Measurements from ENCODE around the gene BACE1. TPM values are rescaled to one million over a fixed set of nuclear protein-coding genes. Genes with fewer than 3 reads are reported as not detected.

Gene BACE1
- total and polyA plus RNA-seq, 2 donors (not counting 1 experiment from before 2014, with no cell fraction given), result 0.06 TPM; not detected in 1

DNA sequence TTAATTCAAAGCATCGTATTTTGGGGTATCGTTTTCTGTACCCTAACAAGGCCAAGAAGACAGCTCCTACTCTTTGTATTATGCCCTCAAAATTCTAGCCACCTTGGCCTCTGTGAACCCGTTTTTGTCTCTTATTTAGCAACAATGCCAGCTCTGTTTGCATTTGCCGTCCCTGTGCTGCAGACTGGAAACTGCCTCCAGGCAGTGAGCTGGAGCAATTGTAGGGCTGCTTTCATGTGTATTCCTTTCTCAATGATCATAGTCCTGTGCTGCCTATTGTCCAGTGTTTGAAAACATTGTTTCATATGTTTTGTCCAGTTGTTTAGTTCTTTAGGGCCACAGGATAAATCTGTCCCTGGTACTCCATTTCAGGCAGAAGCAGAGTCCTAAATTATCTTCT, 44.8 kb downstream of the BACE1 start:
- Histone ChIP-seq H3K4me1 (ENCODE audit: control insufficient read depth in 2 of 2, insufficient read depth in 2 of 2, low read length in 2 of 2) (no peaks in the 10 kb centered on the region), H3K4me3 (ENCODE audit: control extremely low read depth in 1 of 5, extremely low read depth in 1 of 5, insufficient read depth in 1 of 5, low read depth in 2 of 5, low read length in 4 of 5) (no peak overlapping the region), H2AFZ (ENCODE audit: insufficient read depth, low read depth, low read length, poor library complexity, severe bottlenecking) (no peak overlapping the region), H3K27ac (ENCODE audit: low read length in 2 of 2) (no peak overlapping the region), H3K4me2 (replicated peaks; ENCODE audit: low read depth, low read length, poor library complexity, severe bottlenecking) (no peak overlapping the region), H3K27me3 (replicated peaks in 1 of 4; ENCODE audit: control extremely low read depth in 1 of 4, control insufficient read depth in 3 of 4, insufficient read depth in 4 of 4, low read length in 3 of 4) (no peaks in the 10 kb centered on the region), H3K9me3 (ENCODE audit: control extremely low read depth in 1 of 3, control insufficient read depth in 2 of 3, insufficient read depth in 1 of 3, low read length in 2 of 3) (no peaks in the 10 kb centered on the region), H3K9ac (ENCODE audit: low read length) (no peak overlapping the region), H3K36me3 (replicated peaks in 1 of 2; ENCODE audit: control extremely low read depth in 1 of 2, control insufficient read depth in 1 of 2, extremely low read depth in 1 of 2, insufficient read depth in 2 of 2, low read length in 1 of 2) (peaks cover 0 to 21% of the 10 kb centered on the region in 2 experiments), H3K79me2 (ENCODE audit: control insufficient read depth, insufficient read depth, low read length) (no peaks in the 10 kb centered on the region), H4K20me1 (ENCODE audit: control insufficient read depth, insufficient read depth, low read length, poor library complexity, severe bottlenecking) (no peaks in the 10 kb centered on the region)
- Mint-ChIP-seq H3K27ac (no peak overlapping the region), H3K27me3 (no peaks in the 10 kb centered on the region), H3K9me3 (ENCODE audit: insufficient read depth) (no peaks in the 10 kb centered on the region), H3K4me3 (no peak overlapping the region), H3K4me1 (peaks cover 3% of the 10 kb centered on the region)
- DNase-seq (no peak), ATAC-seq (ENCODE audit: low read depth) (no peak)
- ChIA-PET POLR2A (no interaction called here), CTCF (interaction anchor here (1.3 kb wide), 1 partner anchor 13 kb away, joined by 5 read pairs; no protein-coding TSS in a partner anchor)
- WGBS (ENCODE audit: insufficient coverage), result 95% methylated on average over 3 of the region's 4 CpGs
- intact Hi-C loops (cut with micrococcal nuclease), result no loop called here
- TF ChIP-seq, protein P1, sequence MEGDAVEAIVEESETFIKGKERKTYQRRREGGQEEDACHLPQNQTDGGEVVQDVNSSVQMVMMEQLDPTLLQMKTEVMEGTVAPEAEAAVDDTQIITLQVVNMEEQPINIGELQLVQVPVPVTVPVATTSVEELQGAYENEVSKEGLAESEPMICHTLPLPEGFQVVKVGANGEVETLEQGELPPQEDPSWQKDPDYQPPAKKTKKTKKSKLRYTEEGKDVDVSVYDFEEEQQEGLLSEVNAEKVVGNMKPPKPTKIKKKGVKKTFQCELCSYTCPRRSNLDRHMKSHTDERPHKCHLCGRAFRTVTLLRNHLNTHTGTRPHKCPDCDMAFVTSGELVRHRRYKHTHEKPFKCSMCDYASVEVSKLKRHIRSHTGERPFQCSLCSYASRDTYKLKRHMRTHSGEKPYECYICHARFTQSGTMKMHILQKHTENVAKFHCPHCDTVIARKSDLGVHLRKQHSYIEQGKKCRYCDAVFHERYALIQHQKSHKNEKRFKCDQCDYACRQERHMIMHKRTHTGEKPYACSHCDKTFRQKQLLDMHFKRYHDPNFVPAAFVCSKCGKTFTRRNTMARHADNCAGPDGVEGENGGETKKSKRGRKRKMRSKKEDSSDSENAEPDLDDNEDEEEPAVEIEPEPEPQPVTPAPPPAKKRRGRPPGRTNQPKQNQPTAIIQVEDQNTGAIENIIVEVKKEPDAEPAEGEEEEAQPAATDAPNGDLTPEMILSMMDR (IDR thresholded peaks at IDR 0.05), result no peak
- no peak for TF ChIP-seq EZH2 (IDR thresholded peaks at IDR 0.05; ENCODE audit: borderline replicate concordance, insufficient read depth, low read depth, low read length, poor library complexity, severe bottlenecking)

DNA sequence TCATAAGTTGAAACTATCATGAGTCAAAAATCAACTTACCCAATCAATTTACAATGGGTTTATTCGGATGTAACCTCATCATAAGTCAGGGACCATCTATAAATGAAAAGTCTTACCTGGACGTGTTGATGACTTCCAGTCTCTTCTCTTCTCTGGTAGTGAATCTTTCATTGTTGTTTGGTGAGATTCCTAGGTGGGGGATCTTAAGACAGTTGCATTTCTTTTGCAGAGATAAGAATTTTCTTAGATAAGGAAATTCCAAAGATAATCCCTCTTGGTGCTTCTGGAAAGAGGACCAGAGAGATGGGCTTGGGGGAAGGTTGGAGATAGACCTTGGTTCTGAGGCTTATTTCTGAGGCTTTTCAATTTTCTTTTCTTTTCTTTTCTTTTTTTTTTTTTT, 46.2 kb downstream of the BACE1 start:
- H3K9me3 Mint-ChIP-seq (ENCODE audit: insufficient read depth), result no peaks in the 10 kb centered on the region
- Histone ChIP-seq H3K27me3 (replicated peaks in 1 of 4; ENCODE audit: control extremely low read depth in 1 of 4, control insufficient read depth in 3 of 4, insufficient read depth in 4 of 4, low read length in 3 of 4) (no peaks in the 10 kb centered on the region), H3K4me2 (replicated peaks; ENCODE audit: low read depth, low read length, poor library complexity, severe bottlenecking) (no peak overlapping the region), H3K9me3 (ENCODE audit: control extremely low read depth in 1 of 3, control insufficient read depth in 2 of 3, insufficient read depth in 1 of 3, low read length in 2 of 3) (no peaks in the 10 kb centered on the region), H3K79me2 (ENCODE audit: control insufficient read depth, insufficient read depth, low read length) (no peaks in the 10 kb centered on the region), H2AFZ (ENCODE audit: insufficient read depth, low read depth, low read length, poor library complexity, severe bottlenecking) (no peak overlapping the region), H4K20me1 (ENCODE audit: control insufficient read depth, insufficient read depth, low read length, poor library complexity, severe bottlenecking) (no peaks in the 10 kb centered on the region), H3K27ac (ENCODE audit: low read length in 2 of 2) (no peak overlapping the region), H3K4me3 (ENCODE audit: control extremely low read depth in 1 of 5, extremely low read depth in 1 of 5, insufficient read depth in 1 of 5, low read depth in 2 of 5, low read length in 4 of 5) (no peak overlapping the region), H3K36me3 (replicated peaks in 1 of 2; ENCODE audit: control extremely low read depth in 1 of 2, control insufficient read depth in 1 of 2, extremely low read depth in 1 of 2, insufficient read depth in 2 of 2, low read length in 1 of 2) (peaks cover 0 to 15% of the 10 kb centered on the region in 2 experiments), H3K4me1 (ENCODE audit: control insufficient read depth in 2 of 2, insufficient read depth in 2 of 2, low read length in 2 of 2) (no peaks in the 10 kb centered on the region), H3K9ac (ENCODE audit: low read length) (no peak overlapping the region)
- WGBS (ENCODE audit: insufficient coverage), result no CpG with 5 or more reads among the region's 2 CpGs
- TF ChIP-seq EZH2 (IDR thresholded peaks at IDR 0.05; ENCODE audit: borderline replicate concordance, insufficient read depth, low read depth, low read length, poor library complexity, severe bottlenecking), result no peak
- TF ChIP-seq, protein P1 (IDR thresholded peaks at IDR 0.05), result no peak
- POLR2A ChIA-PET, result no interaction called here
- H3K4me1 Mint-ChIP-seq, result peaks cover 1% of the 10 kb centered on the region
- no peak for ATAC-seq (ENCODE audit: low read depth)
- no peak overlapping the region for H3K4me3 Mint-ChIP-seq
- DNase-seq, result no peak
- CTCF ChIA-PET, result no interaction called here
- intact Hi-C loops (cut with micrococcal nuclease), result no loop called here
- no peak overlapping the region for H3K27ac Mint-ChIP-seq
- H3K27me3 Mint-ChIP-seq, result no peaks in the 10 kb centered on the region

Measured in B cell (primary cell).